WTC11 (cell line): Measurements from ENCODE around the gene GALNT9. TPM values are rescaled to one million over a fixed set of nuclear protein-coding genes. Genes with fewer than 3 reads are reported as not detected.

ENCODE experiments used
- ATAC-seq: fragments of 200-7000 bp; cut with Tn5 transposase; 2 replicates; pipeline ENCODE4 v1.10.0; 2021; ENCODE audit warnings: mild to moderate bottlenecking, moderate library complexity
- CTCF ChIA-PET: fragments of 300-600 bp; sonication (Branson Sonifier 250); formaldehyde crosslinking; loops from one replicate; lab custom pipeline; 2021; ENCODE audit warnings: antibody characterized with exemption; lab: Charles Lee
- POLR2A ChIA-PET: fragments of 350-600 bp; sonication (Branson Sonifier 250); formaldehyde crosslinking; loops from one replicate; lab custom pipeline; 2021; ENCODE audit warnings: antibody characterized with exemption; lab: Charles Lee
- DNase-seq: peaks from one replicate; pipeline ENCODE4 v3.0.0; 2021; ENCODE audit warnings: low spot score
- H3K27ac Mint-ChIP-seq: 2 replicates; pipeline ENCODE4 v1.8.0; 2021; ENCODE audit warnings: mixed read lengths
- H3K27me3 Mint-ChIP-seq: 2 replicates; pipeline ENCODE4 v1.8.0; 2021; ENCODE audit warnings: low read depth, mild to moderate bottlenecking, moderate library complexity, mixed read lengths
- H3K36me3 Mint-ChIP-seq: 2 replicates; pipeline ENCODE4 v1.8.0; 2021; ENCODE audit warnings: mixed read lengths
- H3K4me1 Mint-ChIP-seq: 2 replicates; pipeline ENCODE4 v1.8.0; 2022; ENCODE audit warnings: mixed read lengths
- H3K4me3 Mint-ChIP-seq: 2 replicates; pipeline ENCODE4 v1.8.0; 2021; ENCODE audit warnings: mild to moderate bottlenecking, moderate library complexity, mixed read lengths
- H3K9me3 Mint-ChIP-seq: 2 replicates; pipeline ENCODE4 v1.8.0; 2021; ENCODE audit warnings: mixed read lengths
- AR ChIP-seq: fragments of 250-450 bp; sonication (Bioruptor Pico); IDR thresholded peaks from 2 replicates; pipeline ENCODE4 v1.9.0; 2021; ENCODE audit warnings: mild to moderate bottlenecking
- ATF6 ChIP-seq: sonication (generic); formaldehyde crosslinking; IDR thresholded peaks from 2 replicates; pipeline ENCODE4 v1.8.1; 2023; ENCODE audit warnings: mild to moderate bottlenecking, missing genetic modification reagents
- E2F5 ChIP-seq: sonication (generic); formaldehyde crosslinking; IDR thresholded peaks from 2 replicates; pipeline ENCODE4 v1.8.1; 2022; ENCODE audit warnings: mild to moderate bottlenecking, moderate library complexity, missing genetic modification reagents
- ERG ChIP-seq: fragments of 250-450 bp; sonication (Bioruptor Pico); IDR thresholded peaks from 2 replicates; pipeline ENCODE4 v1.8.0; 2021; ENCODE audit warnings: mild to moderate bottlenecking
- FOXP4 ChIP-seq: sonication (generic); formaldehyde crosslinking; IDR thresholded peaks from 2 replicates; pipeline ENCODE4 v1.8.0; 2022; ENCODE audit warnings: mild to moderate bottlenecking, missing genetic modification reagents
- HMGXB4 ChIP-seq: sonication (generic); formaldehyde crosslinking; IDR thresholded peaks from 2 replicates; pipeline ENCODE4 v1.8.1; 2023; ENCODE audit warnings: mild to moderate bottlenecking, moderate library complexity, missing genetic modification reagents
- KAT7 ChIP-seq: sonication (generic); formaldehyde crosslinking; IDR thresholded peaks from 2 replicates; pipeline ENCODE4 v1.8.1; 2023; ENCODE audit warnings: missing genetic modification reagents, mild to moderate bottlenecking, borderline replicate concordance
- MLX ChIP-seq: sonication (generic); formaldehyde crosslinking; IDR thresholded peaks from 2 replicates; pipeline ENCODE4 v1.8.1; 2023; ENCODE audit warnings: mild to moderate bottlenecking, missing genetic modification reagents, moderate library complexity
- NFYB ChIP-seq: sonication (generic); formaldehyde crosslinking; conservative IDR thresholded peaks from 2 replicates; pipeline ENCODE4 v1.8.0; 2022; ENCODE audit warnings: low read depth, missing genetic modification reagents
- OVOL2 ChIP-seq: fragments of 250-450 bp; sonication (Bioruptor Pico); IDR thresholded peaks from 2 replicates; pipeline ENCODE4 v1.9.0; 2021; ENCODE audit warnings: mild to moderate bottlenecking, borderline replicate concordance
- RELA ChIP-seq: sonication (generic); formaldehyde crosslinking; IDR thresholded peaks from 2 replicates; pipeline ENCODE4 v1.8.1; 2022; ENCODE audit warnings: missing genetic modification reagents, mild to moderate bottlenecking, borderline replicate concordance
- TP53 ChIP-seq: sonication (generic); formaldehyde crosslinking; IDR thresholded peaks from 2 replicates; pipeline ENCODE4 v1.8.1; 2023; ENCODE audit warnings: mild to moderate bottlenecking, missing genetic modification reagents
- USF1 ChIP-seq: sonication (generic); formaldehyde crosslinking; IDR thresholded peaks from 2 replicates; pipeline ENCODE4 v1.8.0; 2022; ENCODE audit warnings: mild to moderate bottlenecking, missing genetic modification reagents
- ZNF232 ChIP-seq: sonication (generic); formaldehyde crosslinking; IDR thresholded peaks from 2 replicates; pipeline ENCODE4 v1.8.0; 2022; ENCODE audit warnings: mild to moderate bottlenecking, missing genetic modification reagents
- ZNF263 ChIP-seq: sonication (generic); formaldehyde crosslinking; IDR thresholded peaks from 2 replicates; pipeline ENCODE4 v1.8.1; 2022; ENCODE audit warnings: low read depth, mild to moderate bottlenecking, moderate library complexity, missing genetic modification reagents
- ZNF416 ChIP-seq: fragments of 250-450 bp; sonication (Bioruptor Pico); IDR thresholded peaks from 2 replicates; pipeline ENCODE4 v1.9.0; 2021; ENCODE audit warnings: mild to moderate bottlenecking, inconsistent platforms
- total RNA-seq: library from RNA; stranded (reverse); gene quantifications from 3 replicates; pipeline ENCODE4 v1.2.3, GENCODE V29; 2021

Gene GALNT9
- total RNA-seq, 1 experiment from 2014 or later, result 0.90 TPM

GRCh38 chr12:132151766-132152410 is 177.5 kb downstream of the GALNT9 start:
- Mint-ChIP-seq H3K36me3 (peaks cover 4% of the 10 kb centered on the region; the same call in 1 of the 2 replicates), H3K4me3 (no peak overlapping the region), H3K27ac (no peak overlapping the region), H3K9me3 (no peaks in the 10 kb centered on the region), H3K4me1 (no peaks in the 10 kb centered on the region), H3K27me3 (no peaks in the 10 kb centered on the region)
- TF ChIP-seq RELA (no peak), ERG (no peak), USF1 (CRISPR knock-in tag) (no peak), KAT7 (CRISPR knock-in tag) (no peak), ZNF232 (no peak), TP53 (no peak), MLX (no peak), HMGXB4 (CRISPR knock-in tag) (no peak), ZNF263 (CRISPR knock-in tag) (no peak), E2F5 (CRISPR knock-in tag) (no peak), ZNF416 (CRISPR knock-in tag) (no peak), OVOL2 (CRISPR knock-in tag) (no peak), NFYB (CRISPR knock-in tag) (no peak), FOXP4 (CRISPR knock-in tag) (no peak), ATF6 (CRISPR knock-in tag) (no peak), AR (CRISPR knock-in tag) (no peak)
- no peak for DNase-seq
- ATAC-seq, result no peak
- ChIA-PET POLR2A (no interaction called here), CTCF (interaction anchor here (1.2 kb wide), 1 partner anchor 262 kb away, joined by 5 read pairs; no protein-coding TSS in a partner anchor)
